ENCODE data around the gene CHEK2. TPM values are rescaled to one million over a fixed set of nuclear protein-coding genes. Genes with fewer than 3 reads are reported as not detected.

Gene CHEK2
- total and polyA plus RNA-seq, 2 experiments from 2014 or later = 12.2 to 21.8 TPM

- DNase-seq = no peak
- TF ChIP-seq EZH2 (IDR thresholded peaks at IDR 0.05; ENCODE audit: insufficient read depth, poor library complexity, severe bottlenecking) (no peak), EZH2phosphoT487 (IDR thresholded peaks at IDR 0.05; ENCODE audit: insufficient read depth, low read depth) (no peak)
These were observed 83.2 kb downstream of the CHEK2 start for GRCh38 chr22:28658448-28658847.

DNA sequence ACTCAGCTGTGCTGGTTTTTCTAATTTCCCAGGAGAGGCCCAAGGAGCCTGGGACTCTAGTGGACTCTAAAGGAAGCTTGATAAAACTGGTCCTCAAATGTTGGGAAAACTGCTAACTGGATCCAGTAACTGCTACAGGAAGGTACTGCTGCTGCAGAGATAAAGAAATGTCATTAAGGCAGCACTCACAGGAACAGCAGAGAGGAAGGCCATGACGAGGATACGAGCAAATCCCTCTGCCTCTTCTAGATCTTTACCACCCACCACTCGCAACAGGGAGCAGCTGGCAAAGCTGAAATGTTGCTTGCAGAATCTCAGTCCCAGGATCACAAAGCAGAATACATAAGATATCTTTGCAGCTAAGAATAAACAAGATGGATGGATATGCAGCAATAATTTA lies 85.4 kb downstream of the CHEK2 start:
- no peaks in the 10 kb centered on the region for H3F3A ChIP-seq (ENCODE audit: insufficient read depth)
- DNase-seq = no peak
- H3K9ac ChIP-seq = no peak overlapping the region
- H3K9me3 ChIP-seq (ENCODE audit: low read depth) = no peaks in the 10 kb centered on the region
- no peaks in the 10 kb centered on the region for H3K4me1 ChIP-seq (ENCODE audit: insufficient read depth)
- no peaks in the 10 kb centered on the region for H3K27me3 ChIP-seq (replicated peaks; ENCODE audit: insufficient read depth)
- H3K4me2 ChIP-seq (ENCODE audit: unreplicated experiment) = no peak overlapping the region
- no peak overlapping the region for H3K27ac ChIP-seq
- H3K9me2 ChIP-seq (ENCODE audit: insufficient read depth) = no peaks in the 10 kb centered on the region
- H3K79me2 ChIP-seq (ENCODE audit: insufficient read depth) = peaks cover 5% of the 10 kb centered on the region; the same call in 1 of the 2 replicates
- H4K20me1 ChIP-seq (ENCODE audit: insufficient read depth) = no peaks in the 10 kb centered on the region
- H2AFZ ChIP-seq = no peak overlapping the region
- H3K36me3 ChIP-seq (ENCODE audit: low read depth) = no peaks in the 10 kb centered on the region
- in situ Hi-C loops (cut with MboI) = no loop called here
- TF ChIP-seq EZH2phosphoT487 (IDR thresholded peaks at IDR 0.05; ENCODE audit: insufficient read depth, low read depth) = no peak
- TF ChIP-seq EZH2 (IDR thresholded peaks at IDR 0.05; ENCODE audit: insufficient read depth, poor library complexity, severe bottlenecking) = no peak
- 99 to 100% methylated on average over 3 of the region's 3 CpGs for WGBS, 2 experiments (ENCODE audit: low coverage in 1 of 2, low lambda C conversion rate in 2 of 2, missing lambda C conversion rate in 2 of 2)
- H3K4me3 ChIP-seq = no peak overlapping the region

More at GRCh38 chr22:28658448-28658847, 83.2 kb downstream of the CHEK2 start:
- Histone ChIP-seq H3K4me1 (ENCODE audit: insufficient read depth) (no peaks in the 10 kb centered on the region), H3F3A (ENCODE audit: insufficient read depth) (no peaks in the 10 kb centered on the region), H3K4me2 (ENCODE audit: unreplicated experiment) (no peak overlapping the region), H2AFZ (no peak overlapping the region), H3K9me3 (ENCODE audit: low read depth) (no peaks in the 10 kb centered on the region), H3K9me2 (ENCODE audit: insufficient read depth) (no peaks in the 10 kb centered on the region), H3K36me3 (ENCODE audit: low read depth) (no peaks in the 10 kb centered on the region), H4K20me1 (ENCODE audit: insufficient read depth) (no peaks in the 10 kb centered on the region), H3K9ac (no peak overlapping the region), H3K27ac (no peak overlapping the region), H3K4me3 (no peak overlapping the region), H3K27me3 (replicated peaks; ENCODE audit: insufficient read depth) (no peaks in the 10 kb centered on the region), H3K79me2 (ENCODE audit: insufficient read depth) (peaks cover 5% of the 10 kb centered on the region; the same call in 1 of the 2 replicates)
- WGBS, 2 experiments (ENCODE audit: low coverage in 1 of 2, low lambda C conversion rate in 2 of 2, missing lambda C conversion rate in 2 of 2) = 56 to 57% methylated on average over 3 of the region's 3 CpGs
- in situ Hi-C loops (cut with MboI) = no loop called here

- peaks cover 5% of the 10 kb centered on the region; the same call in 1 of the 2 replicates for H3K79me2 ChIP-seq (ENCODE audit: insufficient read depth)
- H3K4me1 ChIP-seq (ENCODE audit: insufficient read depth) = no peaks in the 10 kb centered on the region
- no peaks in the 10 kb centered on the region for H4K20me1 ChIP-seq (ENCODE audit: insufficient read depth)
- H3K36me3 ChIP-seq (ENCODE audit: low read depth) = no peaks in the 10 kb centered on the region
- in situ Hi-C loops (cut with MboI) = no loop called here
- no peaks in the 10 kb centered on the region for H3K27me3 ChIP-seq (replicated peaks; ENCODE audit: insufficient read depth)
- H2AFZ ChIP-seq = no peak overlapping the region
- no peaks in the 10 kb centered on the region for H3K9me2 ChIP-seq (ENCODE audit: insufficient read depth)
- no peak for DNase-seq
- no peaks in the 10 kb centered on the region for H3K9me3 ChIP-seq (ENCODE audit: low read depth)
- H3K4me3 ChIP-seq = no peak overlapping the region
- no peak for TF ChIP-seq EZH2 (IDR thresholded peaks at IDR 0.05; ENCODE audit: insufficient read depth, poor library complexity, severe bottlenecking)
- no peak for TF ChIP-seq EZH2phosphoT487 (IDR thresholded peaks at IDR 0.05; ENCODE audit: insufficient read depth, low read depth)
- no peak overlapping the region for H3K9ac ChIP-seq
- no peak overlapping the region for H3K27ac ChIP-seq
- no peaks in the 10 kb centered on the region for H3F3A ChIP-seq (ENCODE audit: insufficient read depth)
- H3K4me2 ChIP-seq (ENCODE audit: unreplicated experiment) = no peak overlapping the region
These were observed 91.2 kb downstream of the CHEK2 start for GRCh38 chr22:28650463-28650862.

DNA sequence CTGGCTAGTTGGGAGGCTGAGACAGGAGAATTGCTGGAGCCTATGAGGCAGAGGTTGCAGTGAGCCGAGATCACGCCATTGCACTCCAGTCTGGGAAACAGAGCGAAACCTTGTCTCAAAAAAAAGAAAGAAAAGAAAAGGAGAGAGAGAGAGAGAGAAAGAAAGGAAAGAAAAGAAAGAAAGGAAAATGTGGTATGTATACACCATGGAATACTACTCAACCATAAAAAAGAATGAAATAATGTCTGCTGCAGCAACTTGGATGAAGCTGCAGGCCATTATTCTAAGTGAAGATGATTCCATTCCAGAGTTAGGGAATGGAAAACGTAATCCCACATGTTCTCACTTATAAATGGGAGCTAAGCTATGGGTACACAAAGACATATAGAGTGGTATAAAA lies 92.8 kb downstream of the CHEK2 start:
- H3K79me2 ChIP-seq (ENCODE audit: insufficient read depth) = peaks cover 5% of the 10 kb centered on the region; the same call in 1 of the 2 replicates
- H2AFZ ChIP-seq = no peak overlapping the region
- H3K27me3 ChIP-seq (replicated peaks; ENCODE audit: insufficient read depth) = no peaks in the 10 kb centered on the region
- no peak overlapping the region for H3K4me2 ChIP-seq (ENCODE audit: unreplicated experiment)
- no peak for DNase-seq
- 94 to 95% methylated on average over 4 of the region's 4 CpGs for WGBS, 2 experiments (ENCODE audit: low coverage in 1 of 2, low lambda C conversion rate in 2 of 2, missing lambda C conversion rate in 2 of 2)
- H3K27ac ChIP-seq = no peak overlapping the region
- TF ChIP-seq EZH2 (IDR thresholded peaks at IDR 0.05; ENCODE audit: insufficient read depth, poor library complexity, severe bottlenecking) (no peak), EZH2phosphoT487 (IDR thresholded peaks at IDR 0.05; ENCODE audit: insufficient read depth, low read depth) (no peak)
- no peak overlapping the region for H3K4me3 ChIP-seq
- no peak overlapping the region for H3K9ac ChIP-seq
- no peaks in the 10 kb centered on the region for H4K20me1 ChIP-seq (ENCODE audit: insufficient read depth)
- in situ Hi-C loops (cut with MboI) = no loop called here
- no peaks in the 10 kb centered on the region for H3F3A ChIP-seq (ENCODE audit: insufficient read depth)
- no peaks in the 10 kb centered on the region for H3K4me1 ChIP-seq (ENCODE audit: insufficient read depth)
- H3K36me3 ChIP-seq (ENCODE audit: low read depth) = no peaks in the 10 kb centered on the region
- no peaks in the 10 kb centered on the region for H3K9me3 ChIP-seq (ENCODE audit: low read depth)
- no peaks in the 10 kb centered on the region for H3K9me2 ChIP-seq (ENCODE audit: insufficient read depth)

- no peaks in the 10 kb centered on the region for H3K9me3 ChIP-seq (ENCODE audit: low read depth)
- in situ Hi-C loops (cut with MboI) = no loop called here
- no peaks in the 10 kb centered on the region for H3F3A ChIP-seq (ENCODE audit: insufficient read depth)
- H3K4me2 ChIP-seq (ENCODE audit: unreplicated experiment) = no peak overlapping the region
- no peak for DNase-seq
- H3K79me2 ChIP-seq (ENCODE audit: insufficient read depth) = peaks cover 5% of the 10 kb centered on the region; the same call in 1 of the 2 replicates
- no peaks in the 10 kb centered on the region for H3K36me3 ChIP-seq (ENCODE audit: low read depth)
- TF ChIP-seq EZH2phosphoT487 (IDR thresholded peaks at IDR 0.05; ENCODE audit: insufficient read depth, low read depth) (no peak), EZH2 (IDR thresholded peaks at IDR 0.05; ENCODE audit: insufficient read depth, poor library complexity, severe bottlenecking) (no peak)
- 95 to 98% methylated on average over 3 of the region's 3 CpGs for whole genome bisulfite sequencing, 2 experiments (ENCODE audit: low coverage in 1 of 2, low lambda C conversion rate in 2 of 2, missing lambda C conversion rate in 2 of 2)
- no peak overlapping the region for H3K4me3 ChIP-seq
- H2AFZ ChIP-seq = no peak overlapping the region
- no peaks in the 10 kb centered on the region for H3K4me1 ChIP-seq (ENCODE audit: insufficient read depth)
- H3K27ac ChIP-seq = no peak overlapping the region
- no peak overlapping the region for H3K9ac ChIP-seq
- H4K20me1 ChIP-seq (ENCODE audit: insufficient read depth) = no peaks in the 10 kb centered on the region
- no peaks in the 10 kb centered on the region for H3K9me2 ChIP-seq (ENCODE audit: insufficient read depth)
- H3K27me3 ChIP-seq (replicated peaks; ENCODE audit: insufficient read depth) = no peaks in the 10 kb centered on the region
These were observed 94.4 kb downstream of the CHEK2 start for GRCh38 chr22:28647216-28647615.

Data from GM23248 (cell line).